ENCODE results near the gene RASA4. TPM values are rescaled to one million over a fixed set of nuclear protein-coding genes. Genes with fewer than 3 reads are reported as not detected.
"Not testable (repeated sequence)": the region's sequence is repeated elsewhere in the genome, so short reads cannot be mapped to it uniquely, and the experiment has no call there.

RASA4 gene
- polyA plus RNA-seq, 1 donor (not counting 4 experiments of a cell fraction or from before 2014, with no cell fraction given) = 1.1 TPM

GRCh38 chr7:102599699-102600098 lies 16.9 kb downstream of the RASA4 start:
- H3K9ac ChIP-seq (ENCODE audit: control insufficient read depth, extremely low read depth, insufficient read depth, low read length); H3K27ac ChIP-seq (ENCODE audit: control insufficient read depth, insufficient read depth, low read length); H3K9me1 ChIP-seq (ENCODE audit: control insufficient read depth, extremely low read depth, insufficient read depth, low read length); H3K4me2 ChIP-seq (ENCODE audit: control insufficient read depth, extremely low read depth, insufficient read depth, low read depth, low read length); H3K79me2 ChIP-seq (ENCODE audit: control insufficient read depth, insufficient read depth, low read length); H2AFZ ChIP-seq (ENCODE audit: control insufficient read depth, low read length); FAIRE-seq; H3K4me3 ChIP-seq (ENCODE audit: control insufficient read depth in 2 of 3, extremely low read depth in 1 of 3, insufficient read depth in 2 of 3, low read depth in 1 of 3, low read length in 3 of 3); H3K4me1 ChIP-seq (ENCODE audit: control insufficient read depth, extremely low read depth, insufficient read depth, low read length); H3K9me3 ChIP-seq (ENCODE audit: control insufficient read depth, low read depth, low read length); H3K36me3 ChIP-seq (ENCODE audit: control insufficient read depth in 2 of 2, extremely low read depth in 1 of 2, insufficient read depth in 2 of 2, low read length in 2 of 2); H4K20me1 ChIP-seq (ENCODE audit: control insufficient read depth, extremely low read depth, insufficient read depth, low read length); dilution Hi-C loops (cut with MboI; ENCODE audit: extremely low pct_ligation_motif_present, low sequenced_read_pairs); H3K27me3 ChIP-seq (ENCODE audit: control insufficient read depth, extremely low read depth, insufficient read depth, low read length); DNase-seq (ENCODE audit: low read depth, low spot score): not testable (repeated sequence)

GRCh38 chr7:102596036-102596435 lies 20.5 kb downstream of the RASA4 start:
- H3K9ac ChIP-seq (ENCODE audit: control insufficient read depth, extremely low read depth, insufficient read depth, low read length); H3K4me1 ChIP-seq (ENCODE audit: control insufficient read depth, extremely low read depth, insufficient read depth, low read length); dilution Hi-C loops (cut with MboI; ENCODE audit: extremely low pct_ligation_motif_present, low sequenced_read_pairs); H3K9me3 ChIP-seq (ENCODE audit: control insufficient read depth, low read depth, low read length); H3K9me1 ChIP-seq (ENCODE audit: control insufficient read depth, extremely low read depth, insufficient read depth, low read length); H3K36me3 ChIP-seq (ENCODE audit: control insufficient read depth in 2 of 2, extremely low read depth in 1 of 2, insufficient read depth in 2 of 2, low read length in 2 of 2); H3K4me3 ChIP-seq (ENCODE audit: control insufficient read depth in 2 of 3, extremely low read depth in 1 of 3, insufficient read depth in 2 of 3, low read depth in 1 of 3, low read length in 3 of 3); DNase-seq (ENCODE audit: low read depth, low spot score); H4K20me1 ChIP-seq (ENCODE audit: control insufficient read depth, extremely low read depth, insufficient read depth, low read length); H3K27ac ChIP-seq (ENCODE audit: control insufficient read depth, insufficient read depth, low read length); H3K4me2 ChIP-seq (ENCODE audit: control insufficient read depth, extremely low read depth, insufficient read depth, low read depth, low read length); H3K79me2 ChIP-seq (ENCODE audit: control insufficient read depth, insufficient read depth, low read length); H3K27me3 ChIP-seq (ENCODE audit: control insufficient read depth, extremely low read depth, insufficient read depth, low read length); H2AFZ ChIP-seq (ENCODE audit: control insufficient read depth, low read length); FAIRE-seq: not testable (repeated sequence)

GRCh38 chr7:102593637-102594334 lies 22.8 kb downstream of the RASA4 start:
- FAIRE-seq; dilution Hi-C loops (cut with MboI; ENCODE audit: extremely low pct_ligation_motif_present, low sequenced_read_pairs); H3K4me3 ChIP-seq (ENCODE audit: control insufficient read depth in 2 of 3, extremely low read depth in 1 of 3, insufficient read depth in 2 of 3, low read depth in 1 of 3, low read length in 3 of 3); H4K20me1 ChIP-seq (ENCODE audit: control insufficient read depth, extremely low read depth, insufficient read depth, low read length); H3K27ac ChIP-seq (ENCODE audit: control insufficient read depth, insufficient read depth, low read length); H2AFZ ChIP-seq (ENCODE audit: control insufficient read depth, low read length); H3K79me2 ChIP-seq (ENCODE audit: control insufficient read depth, insufficient read depth, low read length); H3K9ac ChIP-seq (ENCODE audit: control insufficient read depth, extremely low read depth, insufficient read depth, low read length); H3K9me1 ChIP-seq (ENCODE audit: control insufficient read depth, extremely low read depth, insufficient read depth, low read length); H3K4me2 ChIP-seq (ENCODE audit: control insufficient read depth, extremely low read depth, insufficient read depth, low read depth, low read length); H3K36me3 ChIP-seq (ENCODE audit: control insufficient read depth in 2 of 2, extremely low read depth in 1 of 2, insufficient read depth in 2 of 2, low read length in 2 of 2); H3K9me3 ChIP-seq (ENCODE audit: control insufficient read depth, low read depth, low read length); DNase-seq (ENCODE audit: low read depth, low spot score); H3K4me1 ChIP-seq (ENCODE audit: control insufficient read depth, extremely low read depth, insufficient read depth, low read length); H3K27me3 ChIP-seq (ENCODE audit: control insufficient read depth, extremely low read depth, insufficient read depth, low read length): not testable (repeated sequence)

GRCh38 chr7:102592477-102593019 lies 24.0 kb downstream of the RASA4 start:
- H2AFZ ChIP-seq (ENCODE audit: control insufficient read depth, low read length); H4K20me1 ChIP-seq (ENCODE audit: control insufficient read depth, extremely low read depth, insufficient read depth, low read length); H3K4me2 ChIP-seq (ENCODE audit: control insufficient read depth, extremely low read depth, insufficient read depth, low read depth, low read length); H3K9me3 ChIP-seq (ENCODE audit: control insufficient read depth, low read depth, low read length); H3K4me1 ChIP-seq (ENCODE audit: control insufficient read depth, extremely low read depth, insufficient read depth, low read length); DNase-seq (ENCODE audit: low read depth, low spot score); FAIRE-seq; H3K27ac ChIP-seq (ENCODE audit: control insufficient read depth, insufficient read depth, low read length); H3K79me2 ChIP-seq (ENCODE audit: control insufficient read depth, insufficient read depth, low read length); H3K4me3 ChIP-seq (ENCODE audit: control insufficient read depth in 2 of 3, extremely low read depth in 1 of 3, insufficient read depth in 2 of 3, low read depth in 1 of 3, low read length in 3 of 3); H3K9ac ChIP-seq (ENCODE audit: control insufficient read depth, extremely low read depth, insufficient read depth, low read length); dilution Hi-C loops (cut with MboI; ENCODE audit: extremely low pct_ligation_motif_present, low sequenced_read_pairs); H3K36me3 ChIP-seq (ENCODE audit: control insufficient read depth in 2 of 2, extremely low read depth in 1 of 2, insufficient read depth in 2 of 2, low read length in 2 of 2); H3K9me1 ChIP-seq (ENCODE audit: control insufficient read depth, extremely low read depth, insufficient read depth, low read length); H3K27me3 ChIP-seq (ENCODE audit: control insufficient read depth, extremely low read depth, insufficient read depth, low read length): not testable (repeated sequence)

GRCh38 chr7:102589857-102590256 lies 26.7 kb downstream of the RASA4 start:
- H4K20me1 ChIP-seq (ENCODE audit: control insufficient read depth, extremely low read depth, insufficient read depth, low read length); H3K36me3 ChIP-seq (ENCODE audit: control insufficient read depth in 2 of 2, extremely low read depth in 1 of 2, insufficient read depth in 2 of 2, low read length in 2 of 2); H3K79me2 ChIP-seq (ENCODE audit: control insufficient read depth, insufficient read depth, low read length); H3K9me3 ChIP-seq (ENCODE audit: control insufficient read depth, low read depth, low read length); H3K4me1 ChIP-seq (ENCODE audit: control insufficient read depth, extremely low read depth, insufficient read depth, low read length); DNase-seq (ENCODE audit: low read depth, low spot score); H3K4me3 ChIP-seq (ENCODE audit: control insufficient read depth in 2 of 3, extremely low read depth in 1 of 3, insufficient read depth in 2 of 3, low read depth in 1 of 3, low read length in 3 of 3); H2AFZ ChIP-seq (ENCODE audit: control insufficient read depth, low read length); H3K9ac ChIP-seq (ENCODE audit: control insufficient read depth, extremely low read depth, insufficient read depth, low read length); FAIRE-seq; H3K4me2 ChIP-seq (ENCODE audit: control insufficient read depth, extremely low read depth, insufficient read depth, low read depth, low read length); H3K27me3 ChIP-seq (ENCODE audit: control insufficient read depth, extremely low read depth, insufficient read depth, low read length); H3K27ac ChIP-seq (ENCODE audit: control insufficient read depth, insufficient read depth, low read length); dilution Hi-C loops (cut with MboI; ENCODE audit: extremely low pct_ligation_motif_present, low sequenced_read_pairs); H3K9me1 ChIP-seq (ENCODE audit: control insufficient read depth, extremely low read depth, insufficient read depth, low read length): not testable (repeated sequence)
